H54 (cell line): ENCODE data around the gene CARS1.

ENCODE experiments used
- DNase-seq: peaks from one replicate; pipeline ENCODE4 v3.0.0; 2011; ENCODE audit warnings: low spot score, mixed read lengths; ENCODE audit not compliant: insufficient read length
- FAIRE-seq: peaks from 3 replicates; lab custom pipeline; 2011; peaks lifted over from hg19 to GRCh38; lab: Jason Lieb, UNC
- POLR2A ChIP-seq: IDR thresholded peaks from 2 replicates; pipeline ENCODE4 v1.6.1; 2011; ENCODE audit warnings: low read depth, mild to moderate bottlenecking, low read length

CARS1 gene

DNA sequence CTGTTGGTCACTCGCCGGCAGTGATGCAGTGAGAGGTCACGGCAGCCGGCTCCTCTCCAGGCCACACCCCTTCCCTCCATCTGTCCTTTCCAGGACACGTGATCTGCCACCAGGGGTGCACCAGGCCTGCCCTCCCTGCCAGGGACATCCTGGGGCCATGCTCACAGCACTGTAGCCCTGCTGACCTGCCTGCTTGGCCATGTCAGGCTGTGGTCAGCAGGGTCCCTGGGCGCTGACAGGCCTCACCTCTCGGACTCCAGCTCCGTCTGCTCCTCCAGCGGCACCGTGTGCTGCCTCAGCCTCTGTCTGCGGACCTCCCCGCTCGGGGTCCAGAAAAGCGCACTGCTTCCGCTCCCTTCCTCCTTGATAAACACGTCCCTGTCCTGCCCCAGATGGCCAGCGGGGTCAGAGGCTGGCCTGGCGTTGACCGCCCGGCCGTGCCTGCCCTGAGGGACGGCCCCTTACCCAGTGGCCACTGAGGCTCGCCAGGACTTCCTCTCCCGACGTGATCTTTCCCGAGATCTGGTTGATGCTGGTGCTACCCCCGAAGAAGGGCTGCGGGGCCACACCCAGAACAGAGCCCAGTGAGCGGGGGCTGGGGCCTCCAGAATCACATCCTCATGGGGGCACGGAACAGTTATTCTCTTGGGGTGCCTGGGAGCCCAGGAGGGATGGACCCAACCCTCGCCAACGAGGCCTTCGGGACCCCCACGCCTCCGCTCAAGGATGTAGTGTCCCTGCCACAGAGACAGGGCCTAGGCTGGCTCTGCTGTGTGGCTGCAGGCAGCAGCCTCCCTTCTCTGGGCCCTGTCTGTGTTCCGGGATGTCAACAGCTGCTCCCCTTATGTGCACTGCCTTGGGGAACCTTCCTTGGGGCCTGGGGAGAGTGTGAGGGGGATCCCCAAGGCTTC lies 36.3 kb upstream of the CARS1 start:
- no peak for FAIRE-seq
- DNase-seq: no peak
- TF ChIP-seq POLR2A: no peak

DNA sequence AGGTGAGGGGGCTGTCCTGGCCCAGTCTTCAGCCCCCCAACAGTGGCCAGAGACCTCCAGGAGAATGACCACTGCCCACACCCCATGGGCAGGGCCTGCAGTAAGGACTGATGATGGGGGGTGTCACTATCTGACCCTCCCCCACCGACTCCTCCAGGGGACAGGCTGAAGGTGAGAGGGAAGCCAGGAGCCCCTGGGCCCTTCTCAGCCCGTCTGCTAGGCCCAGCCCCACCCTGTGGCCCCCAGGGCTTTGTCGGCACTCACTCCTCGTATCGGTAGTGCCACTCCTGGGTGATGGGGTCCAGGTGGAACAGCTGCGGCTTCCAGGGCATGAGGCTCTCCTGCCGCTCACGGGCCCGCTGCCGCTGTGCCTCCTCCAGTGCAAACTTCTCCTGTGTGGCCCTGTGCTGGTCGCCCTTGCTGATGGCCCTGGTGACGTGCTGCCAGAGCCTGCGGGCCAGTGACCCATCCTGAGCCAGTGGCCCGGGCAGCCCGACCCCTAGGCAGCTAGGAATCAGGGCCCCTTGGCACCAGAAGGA lies 35.4 kb upstream of the CARS1 start:
- FAIRE-seq: no peak
- DNase-seq: no peak
- TF ChIP-seq POLR2A: no peak

DNA sequence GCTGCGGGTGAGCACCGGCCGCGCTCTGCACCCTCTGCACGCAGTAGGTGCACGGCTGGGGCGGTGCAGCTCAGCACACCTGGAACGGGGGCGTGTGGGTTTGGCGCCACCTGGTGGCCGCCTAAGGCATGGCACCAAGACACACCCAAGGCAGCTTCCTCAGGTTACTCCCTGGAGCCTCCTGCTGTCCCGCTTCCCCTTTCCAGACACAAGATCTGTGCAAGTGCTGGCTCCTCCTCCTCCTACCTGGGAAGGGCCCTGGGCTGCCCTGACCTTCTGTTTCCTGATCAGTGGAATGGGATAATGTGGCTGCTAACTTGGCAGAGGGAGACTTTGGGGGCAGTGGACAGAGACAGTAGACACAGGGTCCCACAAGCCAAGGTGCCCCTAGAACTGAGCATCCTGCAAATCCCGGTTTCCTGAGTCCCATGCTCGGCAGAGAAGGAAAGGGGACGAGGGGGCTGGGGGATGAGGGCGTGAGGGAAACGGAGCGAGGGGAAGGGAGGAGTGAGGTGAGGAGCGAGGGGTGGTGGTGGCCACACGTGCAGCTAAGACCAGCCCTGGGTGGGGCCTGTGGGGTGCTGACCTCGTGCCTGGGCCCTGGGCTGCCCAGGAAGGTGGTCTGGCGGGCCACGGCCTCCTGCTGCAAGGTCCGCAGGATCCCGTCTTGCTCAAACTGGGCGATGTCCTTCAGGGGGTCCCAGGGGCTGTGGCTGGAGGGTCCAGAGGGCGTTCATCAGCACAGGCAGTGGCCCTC lies 34.8 kb upstream of the CARS1 start:
- no peak for FAIRE-seq
- DNase-seq: peak; percentile 89
- no peak for TF ChIP-seq POLR2A

DNA sequence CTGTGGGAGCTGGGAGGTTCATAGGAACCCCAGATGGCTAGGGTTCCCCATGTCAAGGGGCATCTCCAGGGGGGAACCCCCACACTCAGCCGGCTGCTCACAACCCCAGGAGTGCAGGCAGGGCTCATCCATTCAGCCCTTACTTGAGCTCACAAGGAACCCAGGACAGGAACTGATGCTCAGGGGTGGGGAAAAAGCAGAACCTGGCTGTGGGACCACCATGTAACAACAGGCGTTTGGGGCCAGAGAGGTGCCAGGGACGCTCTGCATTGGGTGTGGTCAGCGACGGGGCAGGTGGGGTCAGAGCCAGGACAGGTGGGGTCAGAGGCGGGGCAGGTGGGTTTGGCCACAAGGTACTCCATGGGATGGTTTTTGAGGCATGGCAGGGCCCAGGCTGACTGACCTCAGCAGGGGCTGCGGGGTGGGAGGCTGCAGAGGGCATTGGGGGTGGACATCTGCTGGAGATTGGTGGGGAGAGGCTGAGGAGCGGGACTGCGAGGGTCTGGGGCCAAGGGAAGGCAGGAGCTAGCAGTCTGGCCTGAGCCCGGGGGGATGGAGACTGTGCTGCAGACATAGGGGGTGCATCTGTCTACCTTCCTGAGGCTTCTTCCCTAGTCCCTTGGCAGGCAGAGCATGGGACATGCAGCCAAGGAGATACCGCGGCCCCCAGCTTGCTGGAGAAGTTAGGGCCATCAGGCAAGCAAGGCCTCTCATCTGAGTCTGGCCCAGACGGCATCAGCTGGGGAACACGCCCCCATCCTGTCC lies 34.0 kb upstream of the CARS1 start:
- DNase-seq: no peak
- FAIRE-seq: no peak

DNA sequence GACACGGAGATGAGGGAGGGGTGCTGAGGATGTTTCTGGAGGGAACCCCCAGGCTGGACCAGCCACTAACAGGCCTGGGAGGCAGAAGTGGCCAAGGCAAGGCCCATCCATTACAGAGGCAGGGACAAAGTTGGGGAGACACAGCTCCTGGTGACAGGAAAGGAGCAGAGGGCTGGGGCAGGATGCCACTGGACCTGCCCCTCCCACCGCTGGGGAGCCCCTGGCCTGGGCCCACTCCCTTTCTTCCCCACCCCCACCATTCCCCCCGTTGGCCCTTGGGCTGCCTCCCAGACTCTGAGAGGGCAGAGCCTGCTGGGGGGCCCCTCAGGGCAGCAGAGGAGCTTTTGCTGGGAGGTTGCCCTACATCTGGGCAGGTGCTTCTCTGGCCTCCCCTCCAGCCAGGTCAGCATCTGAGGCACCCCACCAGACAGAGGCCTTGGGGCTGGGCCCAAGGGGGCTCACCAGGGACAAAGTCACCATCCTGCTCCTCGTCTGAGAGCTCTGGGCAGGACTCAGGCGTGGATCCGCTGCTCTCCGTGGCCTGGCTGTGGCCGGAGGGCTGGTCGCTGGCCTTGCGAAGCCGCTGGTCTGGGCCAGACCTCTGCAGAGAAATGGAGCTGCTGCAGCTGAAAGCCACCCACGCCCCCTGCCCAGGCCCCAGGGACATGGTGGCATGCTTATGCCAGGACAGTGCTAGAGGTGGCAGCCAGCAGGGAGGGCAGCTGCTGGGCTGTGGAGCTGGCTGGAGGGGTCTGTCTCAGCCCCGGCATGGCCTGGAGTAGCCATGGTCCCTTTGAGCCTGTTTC lies 33.1 kb upstream of the CARS1 start:
- FAIRE-seq (no peak), DNase-seq (no peak)
- no peak for TF ChIP-seq POLR2A

More for the DNA sequence above, 34.0 kb upstream of the CARS1 start:
- TF ChIP-seq POLR2A: no peak

DNA sequence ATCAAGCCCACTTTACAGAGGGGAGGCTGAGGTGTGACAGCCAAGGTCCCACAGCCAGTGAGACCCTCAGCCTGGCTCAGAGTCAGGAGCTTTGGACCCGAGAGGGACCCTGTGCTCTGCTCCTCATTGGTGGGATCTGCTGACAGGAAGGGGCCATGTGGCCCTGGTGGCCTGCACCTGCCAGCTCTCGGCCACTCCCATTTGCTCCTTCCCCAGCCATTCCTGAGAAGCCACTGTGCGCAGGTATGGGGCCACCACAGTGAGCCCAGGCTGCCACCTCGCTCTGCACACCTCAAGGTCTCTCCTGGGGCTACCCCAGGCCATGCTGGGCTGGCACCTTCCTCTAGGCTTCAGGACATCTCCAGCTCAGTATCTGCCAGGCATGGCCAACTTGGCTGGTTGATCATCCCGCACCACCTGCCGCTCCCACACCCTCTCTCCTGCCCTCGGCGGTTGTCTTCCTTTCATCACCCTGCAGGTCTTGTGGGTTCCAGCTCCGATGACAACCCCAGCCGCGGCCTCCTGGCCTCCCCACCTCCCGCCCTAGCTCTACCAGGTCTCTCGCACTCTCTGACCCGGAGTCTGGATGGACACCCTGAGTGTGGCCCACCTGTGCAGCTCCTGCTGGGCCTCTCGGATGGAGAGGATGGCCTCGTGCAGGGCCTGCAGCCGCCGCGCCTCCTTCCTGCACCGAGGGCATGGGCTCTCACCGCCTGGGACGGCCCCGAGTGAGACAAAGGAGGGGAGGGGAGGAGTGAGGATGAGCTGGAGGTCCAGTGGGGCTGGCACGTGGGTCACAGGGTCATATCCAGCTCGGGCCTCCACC lies 32.2 kb upstream of the CARS1 start:
- TF ChIP-seq POLR2A: no peak
- DNase-seq (no peak), FAIRE-seq (no peak)

DNA sequence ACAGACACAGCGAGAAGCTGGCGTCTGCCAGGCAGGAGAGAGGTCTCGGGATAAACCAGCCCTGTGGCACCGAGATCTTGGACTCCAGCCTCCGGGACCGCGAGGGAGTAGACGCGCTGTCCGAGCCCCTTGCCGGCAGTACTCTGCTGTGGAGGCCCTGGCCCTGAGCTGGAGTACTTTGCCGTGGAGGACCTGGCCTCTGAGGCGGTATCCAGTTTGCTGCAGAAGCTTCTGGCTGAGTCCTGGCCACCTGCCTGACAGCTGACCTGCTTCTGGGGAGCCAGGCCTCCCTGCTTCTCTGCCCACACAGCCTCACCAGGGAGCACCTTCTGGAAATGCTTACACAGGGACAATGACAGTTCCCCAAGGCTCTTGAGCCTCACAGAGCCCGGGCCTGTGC lies 31.6 kb upstream of the CARS1 start:
- no peak for TF ChIP-seq POLR2A
- DNase-seq: no peak
- no peak for FAIRE-seq

DNA sequence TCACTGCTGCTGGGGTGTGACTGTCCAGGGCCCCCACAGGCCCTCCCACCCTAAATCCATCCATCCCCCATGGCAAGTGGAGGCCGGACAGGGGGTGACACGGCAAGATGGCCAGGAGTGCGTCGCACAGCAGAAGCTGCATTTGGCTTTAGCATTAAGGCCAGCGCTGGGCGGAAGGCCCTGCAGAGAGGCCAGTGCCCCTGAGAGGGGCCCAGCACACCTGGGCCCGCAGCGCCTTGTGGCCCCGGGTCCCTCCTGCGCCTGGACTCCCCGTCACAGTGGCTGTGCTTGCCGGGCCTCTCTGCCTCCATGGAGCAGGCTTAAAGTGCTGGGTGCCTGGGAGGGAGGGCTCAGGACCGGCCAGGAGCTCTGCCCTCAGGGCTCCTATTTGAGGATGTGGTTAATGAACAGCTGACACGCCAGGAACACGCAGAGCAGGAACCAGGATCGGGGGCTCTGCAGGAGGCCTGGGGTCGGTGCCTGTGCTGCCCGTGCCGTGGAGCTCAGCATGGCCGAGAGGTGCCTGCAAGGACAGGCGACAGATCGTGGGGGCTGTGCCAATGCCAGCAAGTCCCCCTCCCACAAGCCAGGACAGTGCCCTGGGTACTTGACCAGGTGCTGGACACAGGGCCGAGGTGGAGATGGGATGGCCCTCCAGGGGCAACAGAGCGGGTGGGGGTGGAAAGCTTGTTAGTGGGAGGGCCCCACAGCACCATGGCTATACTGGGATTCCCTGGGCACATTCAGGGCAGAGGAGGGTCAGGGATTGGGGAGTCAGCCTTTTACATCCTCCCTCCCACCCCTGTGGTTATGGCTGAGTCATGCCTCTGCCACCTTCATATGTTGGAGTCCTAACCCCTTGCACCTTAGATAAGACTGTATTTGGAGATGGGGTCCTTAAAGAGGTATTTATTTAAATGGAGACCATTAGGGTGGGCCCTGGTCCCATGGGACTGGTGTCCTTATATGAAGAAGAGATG lies 30.9 kb upstream of the CARS1 start:
- no peak for TF ChIP-seq POLR2A
- DNase-seq (peak; percentile 77), FAIRE-seq (peak; percentile 64)

DNA sequence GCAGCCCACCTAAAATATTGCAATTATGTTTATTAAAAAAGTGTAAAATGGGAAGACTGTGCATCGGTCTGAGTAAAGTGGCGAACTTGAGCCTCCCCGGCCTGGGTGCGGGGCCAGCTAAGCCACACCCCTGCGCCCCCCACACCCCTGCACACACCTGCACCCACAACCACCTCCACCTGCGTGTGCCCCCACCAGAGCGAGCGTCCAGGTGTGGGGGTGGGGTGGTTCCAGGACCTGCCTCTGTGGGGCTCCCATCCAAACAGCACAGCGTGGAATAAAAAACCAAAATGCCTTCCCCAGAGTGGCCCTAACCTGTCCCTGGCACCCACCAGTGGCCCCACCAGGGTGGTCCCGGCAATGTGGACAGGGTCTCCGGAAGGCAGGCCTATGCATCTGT lies 30.1 kb upstream of the CARS1 start:
- no peak for TF ChIP-seq POLR2A
- FAIRE-seq (no peak), DNase-seq (no peak)

DNA sequence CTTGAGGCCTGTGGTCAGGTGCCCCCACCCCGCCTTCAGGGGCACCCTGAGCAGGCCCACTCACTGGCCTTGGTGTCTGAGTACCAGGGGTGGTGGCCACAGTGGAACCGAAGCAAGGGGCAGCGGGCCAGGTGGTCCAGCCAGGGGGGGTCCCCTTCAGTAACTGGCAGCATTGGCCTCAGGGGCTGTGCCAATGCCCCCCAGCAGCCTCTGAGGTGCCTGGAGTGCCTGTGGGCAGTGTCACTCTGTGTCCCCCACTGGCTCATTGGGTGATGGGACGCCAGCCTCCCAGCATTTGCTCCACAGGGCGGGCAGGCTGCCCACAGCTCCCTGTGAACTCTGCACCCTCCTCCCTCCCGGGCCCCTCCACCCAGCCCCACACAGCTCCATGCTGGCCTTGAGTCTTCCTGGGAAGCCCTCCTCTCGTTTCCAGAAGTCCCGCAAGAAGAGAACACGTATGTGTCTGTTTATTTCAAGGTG lies 29.5 kb upstream of the CARS1 start:
- FAIRE-seq (no peak), DNase-seq (no peak)
- TF ChIP-seq POLR2A: no peak

DNA sequence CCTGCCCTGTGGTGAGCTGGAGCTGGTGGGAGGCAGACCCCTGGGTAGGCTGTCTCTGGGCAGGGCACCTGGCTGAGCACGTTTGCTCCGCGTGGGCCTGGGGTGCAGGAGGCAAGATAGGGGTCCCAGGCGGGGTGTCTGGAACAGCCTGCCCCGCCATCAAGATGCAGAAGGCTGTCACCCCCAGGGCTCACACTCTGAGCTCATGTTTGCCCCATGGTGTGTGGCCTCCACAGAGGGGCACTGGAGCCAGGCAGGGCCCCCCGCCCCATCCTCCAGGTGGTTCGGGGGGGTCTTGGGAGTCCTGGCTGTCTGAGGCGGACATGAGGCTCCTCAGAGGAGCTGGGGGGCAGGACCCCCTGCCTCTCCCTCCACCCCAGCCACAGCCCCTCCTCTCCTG lies 28.9 kb upstream of the CARS1 start:
- FAIRE-seq (no peak), DNase-seq (no peak)
- TF ChIP-seq POLR2A: no peak
